ENCODE data around the gene AKAP12.

AKAP12 gene

GRCh38 chr6:151263035-151263434 lies 23.3 kb downstream of the AKAP12 start:
- Histone ChIP-seq H3K4me1 (ENCODE audit: insufficient read depth, low read length, severe bottlenecking) (no peaks in the 10 kb centered on the region), H3K27me3 (ENCODE audit: insufficient read depth, low read length) (no peaks in the 10 kb centered on the region), H3K27ac (ENCODE audit: low read depth, low read length, poor library complexity, severe bottlenecking) (no peak overlapping the region), H3F3A (ENCODE audit: insufficient read depth, low read length) (no peaks in the 10 kb centered on the region), H3K4me3 (ENCODE audit: low read depth, low read length, poor library complexity, severe bottlenecking) (no peak overlapping the region), H3K79me2 (ENCODE audit: insufficient read depth, low read length) (no peaks in the 10 kb centered on the region), H3K36me3 (ENCODE audit: insufficient read depth, low read length) (no peaks in the 10 kb centered on the region), H3K9me3 (ENCODE audit: low read length) (no peaks in the 10 kb centered on the region), H3K9ac (ENCODE audit: low read length) (no peak overlapping the region), H3K9me2 (ENCODE audit: low read depth, low read length) (no peaks in the 10 kb centered on the region), H3K4me2 (ENCODE audit: low read length) (no peak overlapping the region), H4K20me1 (ENCODE audit: insufficient read depth, low read length) (no peaks in the 10 kb centered on the region), H2AFZ (ENCODE audit: low read length) (no peak overlapping the region)
- TF ChIP-seq CTCF (IDR thresholded peaks at IDR 0.05; ENCODE audit: low read length): no peak
- no peak for TF ChIP-seq EZH2 (IDR thresholded peaks at IDR 0.05; ENCODE audit: borderline replicate concordance, low read length)

DNA sequence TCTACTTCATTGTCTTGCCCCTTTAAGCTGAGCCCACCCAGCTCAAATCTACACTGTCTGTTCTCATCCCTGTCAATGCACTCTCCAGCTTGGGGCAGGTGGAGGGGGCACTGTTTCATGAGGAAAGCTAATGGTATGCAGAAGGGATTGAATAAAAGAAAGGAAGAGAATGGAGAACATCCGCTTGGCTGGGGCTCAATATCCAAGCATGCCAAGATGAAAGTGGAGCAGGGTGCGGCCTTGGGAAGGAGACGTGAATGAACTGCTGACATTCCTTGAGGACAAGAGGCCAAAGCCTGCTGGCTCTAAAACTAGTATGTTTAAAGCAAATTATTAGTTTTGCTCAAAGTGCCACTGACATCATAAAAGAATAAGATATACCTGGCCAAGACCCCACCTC lies 24.2 kb downstream of the AKAP12 start:
- Histone ChIP-seq H3K27ac (ENCODE audit: low read depth, low read length, poor library complexity, severe bottlenecking) (no peak overlapping the region), H3K4me2 (ENCODE audit: low read length) (no peak overlapping the region), H3K4me3 (ENCODE audit: low read depth, low read length, poor library complexity, severe bottlenecking) (no peak overlapping the region), H3K79me2 (ENCODE audit: insufficient read depth, low read length) (no peaks in the 10 kb centered on the region), H3K9ac (ENCODE audit: low read length) (no peak overlapping the region), H2AFZ (ENCODE audit: low read length) (no peak overlapping the region), H4K20me1 (ENCODE audit: insufficient read depth, low read length) (no peaks in the 10 kb centered on the region), H3K4me1 (ENCODE audit: insufficient read depth, low read length, severe bottlenecking) (no peaks in the 10 kb centered on the region), H3K9me3 (ENCODE audit: low read length) (no peaks in the 10 kb centered on the region), H3K27me3 (ENCODE audit: insufficient read depth, low read length) (no peaks in the 10 kb centered on the region), H3F3A (ENCODE audit: insufficient read depth, low read length) (no peaks in the 10 kb centered on the region), H3K9me2 (ENCODE audit: low read depth, low read length) (no peaks in the 10 kb centered on the region), H3K36me3 (ENCODE audit: insufficient read depth, low read length) (no peaks in the 10 kb centered on the region)
- TF ChIP-seq CTCF (IDR thresholded peaks at IDR 0.05; ENCODE audit: low read length) (no peak), EZH2 (IDR thresholded peaks at IDR 0.05; ENCODE audit: borderline replicate concordance, low read length) (no peak)

DNA sequence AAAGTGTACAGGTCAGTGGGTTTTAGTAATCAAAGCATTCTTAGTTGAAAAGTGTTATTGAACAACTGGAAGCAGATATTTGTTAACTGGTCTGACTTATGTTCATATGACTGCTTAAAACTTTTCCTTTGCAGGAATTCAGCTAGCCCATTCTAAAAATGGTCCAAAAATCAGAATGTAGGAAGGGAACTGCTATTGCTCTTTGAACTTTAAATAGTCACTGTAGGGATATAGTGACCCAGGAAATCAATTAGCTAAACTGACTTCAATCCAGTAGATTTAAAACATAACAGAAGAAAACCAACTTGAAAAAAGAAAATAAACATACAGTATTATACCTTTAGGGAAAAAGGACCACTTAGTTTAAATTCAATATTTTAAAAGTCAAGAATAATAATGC lies 25.5 kb downstream of the AKAP12 start:
- H3K9me2 ChIP-seq (ENCODE audit: low read depth, low read length): no peaks in the 10 kb centered on the region
- H3K27me3 ChIP-seq (ENCODE audit: insufficient read depth, low read length): no peaks in the 10 kb centered on the region
- H4K20me1 ChIP-seq (ENCODE audit: insufficient read depth, low read length): no peaks in the 10 kb centered on the region
- H3K79me2 ChIP-seq (ENCODE audit: insufficient read depth, low read length): no peaks in the 10 kb centered on the region
- H3K4me2 ChIP-seq (ENCODE audit: low read length): no peak overlapping the region
- no peaks in the 10 kb centered on the region for H3K9me3 ChIP-seq (ENCODE audit: low read length)
- H3K9ac ChIP-seq (ENCODE audit: low read length): no peak overlapping the region
- no peak overlapping the region for H3K27ac ChIP-seq (ENCODE audit: low read depth, low read length, poor library complexity, severe bottlenecking)
- no peaks in the 10 kb centered on the region for H3K4me1 ChIP-seq (ENCODE audit: insufficient read depth, low read length, severe bottlenecking)
- no peaks in the 10 kb centered on the region for H3F3A ChIP-seq (ENCODE audit: insufficient read depth, low read length)
- no peak overlapping the region for H3K4me3 ChIP-seq (ENCODE audit: low read depth, low read length, poor library complexity, severe bottlenecking)
- no peaks in the 10 kb centered on the region for H3K36me3 ChIP-seq (ENCODE audit: insufficient read depth, low read length)
- TF ChIP-seq EZH2 (IDR thresholded peaks at IDR 0.05; ENCODE audit: borderline replicate concordance, low read length) (no peak), CTCF (IDR thresholded peaks at IDR 0.05; ENCODE audit: low read length) (no peak)
- no peak overlapping the region; the same call in 1 of the 2 replicates for H2AFZ ChIP-seq (ENCODE audit: low read length)

All from OCI-LY1 (cell line).